ENCODE results near the gene GMPPA. TPM values are rescaled to one million over a fixed set of nuclear protein-coding genes. Genes with fewer than 3 reads are reported as not detected.

GMPPA gene
- total RNA-seq, 1 donor from 2014 or later, result 43.4 TPM

- no peak for ATAC-seq
These were observed 54.4 kb downstream of the GMPPA start for GRCh38 chr2:219553168-219553417.

GRCh38 chr2:219553463-219553963 lies 54.8 kb downstream of the GMPPA start:
- DNase-seq (ENCODE audit: low spot score) (no peak), ATAC-seq (no peak)

More at GRCh38 chr2:219553168-219553417, 54.4 kb downstream of the GMPPA start:
- no peak for DNase-seq (ENCODE audit: low spot score)

DNA sequence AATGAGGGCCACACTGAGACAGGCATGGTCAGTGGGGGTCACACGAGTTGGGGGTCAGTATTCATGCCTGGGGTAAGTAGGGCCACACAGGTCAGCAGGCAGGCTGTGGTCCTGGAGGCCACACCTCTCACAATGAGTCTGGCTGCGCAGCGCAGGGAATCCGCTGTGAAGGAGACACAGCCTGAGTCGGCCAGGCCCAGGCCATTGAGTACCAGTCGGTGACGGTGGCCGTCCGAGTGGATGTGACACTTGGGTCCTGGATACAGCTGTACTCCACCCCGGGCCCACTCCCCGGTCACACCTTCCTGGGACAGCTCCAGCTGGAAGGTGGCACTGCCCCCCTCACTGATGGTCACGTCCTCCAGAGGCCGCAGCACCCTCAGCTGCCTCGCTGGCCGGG lies 55.7 kb downstream of the GMPPA start:
- DNase-seq (ENCODE audit: low spot score) (no peak), ATAC-seq (no peak)

DNA sequence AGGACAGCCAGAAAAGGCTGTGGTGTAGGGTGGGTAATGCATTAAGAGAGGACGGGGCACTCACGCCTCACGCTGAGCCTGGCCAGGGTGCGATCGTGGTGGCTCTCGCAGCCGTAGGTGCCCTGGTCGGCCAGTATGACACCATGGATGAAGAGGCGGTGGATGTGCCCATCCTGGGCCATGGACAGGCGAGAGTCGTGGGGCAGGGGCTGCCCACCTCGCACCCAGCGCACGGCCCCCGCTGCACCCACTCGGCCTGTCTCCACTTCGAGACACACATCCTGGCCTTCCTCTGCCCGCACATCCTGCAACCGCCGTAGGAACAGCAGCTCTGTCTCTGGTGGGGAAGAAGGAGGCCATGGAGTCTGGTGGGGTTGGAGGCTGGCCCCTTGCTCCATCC lies 57.3 kb downstream of the GMPPA start:
- DNase-seq (ENCODE audit: low spot score) (no peak), ATAC-seq (no peak)

DNA sequence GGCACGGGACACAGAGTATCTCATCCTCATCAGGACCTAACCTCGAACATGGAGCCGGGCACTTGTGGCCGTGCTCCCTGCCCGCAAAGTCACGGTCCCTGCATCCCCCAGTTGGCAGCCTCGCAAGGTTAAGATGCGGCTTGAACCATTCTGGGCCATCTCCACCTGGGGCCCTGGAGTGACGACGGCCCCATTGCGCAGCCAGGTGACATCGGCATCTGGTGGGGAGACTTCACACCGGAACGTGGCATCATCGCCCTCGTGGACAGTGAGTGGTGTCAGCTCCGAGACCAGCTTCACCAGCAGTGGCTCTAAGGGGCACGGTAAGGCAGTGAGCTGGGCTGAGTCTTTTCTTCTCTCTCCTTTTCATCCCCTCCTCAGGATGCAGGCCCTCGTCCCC lies 57.7 kb downstream of the GMPPA start:
- no peak for DNase-seq (ENCODE audit: low spot score)
- ATAC-seq, result no peak

Other genes starting within 250 kb of the GMPPA start
- not detected for gene TUBA4B, start 245.6 kb upstream of the GMPPA start, total RNA-seq
- gene TUBA4A, start 245.0 kb upstream of the GMPPA start, total RNA-seq, result 29.0 TPM
- 40.9 TPM for gene DNAJB2, start 219.5 kb upstream of the GMPPA start, total RNA-seq
- not detected for gene PTPRN, start 189.5 kb upstream of the GMPPA start, total RNA-seq
- not detected for gene RESP18, start 166.1 kb upstream of the GMPPA start, total RNA-seq
- gene DNPEP, start 111.0 kb upstream of the GMPPA start, total RNA-seq, result 37.4 TPM
- 1.8 TPM for gene DES, start 80.5 kb upstream of the GMPPA start, total RNA-seq
- gene SPEG, start 64.0 kb upstream of the GMPPA start, total RNA-seq, result 1.5 TPM
- gene ASIC4, start 15.6 kb downstream of the GMPPA start, total RNA-seq, result 0.05 TPM
- 55.1 TPM for gene CHPF, start 44.9 kb downstream of the GMPPA start, total RNA-seq
- 2.1 TPM for gene TMEM198, start 45.1 kb downstream of the GMPPA start, total RNA-seq
- 43.6 TPM for gene OBSL1, start 72.6 kb downstream of the GMPPA start, total RNA-seq
- gene INHA, start 73.4 kb downstream of the GMPPA start, total RNA-seq, result 0.20 TPM
- gene STK11IP, start 99.0 kb downstream of the GMPPA start, total RNA-seq, result 7.7 TPM
- gene SLC4A3, start 128.7 kb downstream of the GMPPA start, total RNA-seq, result 0.20 TPM

All from left lobe of liver (tissue), 2 donors.